ENCODE measurements around the gene RSRC1. TPM values are rescaled to one million over a fixed set of nuclear protein-coding genes. Genes with fewer than 3 reads are reported as not detected.

The RSRC1 gene
- total and polyA plus RNA-seq, 8 donors: 7.7 to 19.9 (median 10.2) TPM

DNA sequence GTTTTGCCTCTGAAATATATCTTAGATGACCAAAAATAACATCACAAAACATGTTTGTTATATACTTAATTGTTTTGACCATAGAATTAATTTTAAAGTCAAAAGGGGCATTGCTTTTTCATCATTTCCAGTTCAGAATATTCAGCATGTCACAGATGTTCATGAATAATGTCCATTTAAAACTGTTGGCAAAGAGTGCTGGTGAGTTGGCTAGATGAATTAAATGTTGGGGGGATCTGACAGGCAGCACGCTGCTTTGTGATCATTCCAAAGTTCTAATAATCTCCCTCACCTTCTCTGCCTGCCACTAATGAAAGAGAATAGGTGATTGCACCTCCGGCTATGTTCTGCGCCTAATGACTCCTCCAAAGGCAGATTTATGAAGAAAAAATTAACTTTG is 321.9 kb downstream of the RSRC1 start:
- 70 to 72% methylated on average over 3 of the region's 3 CpGs for WGBS, 2 donors
- no peak overlapping the region for H3K27ac ChIP-seq
- FAIRE-seq (no peak), DNase-seq (no peak), ATAC-seq (no peak)
- intact Hi-C loops (cut with DNase I): no loop called here
- no peaks in the 10 kb centered on the region for H3K27me3 ChIP-seq
- no peak overlapping the region for H3K4me3 ChIP-seq
- TF ChIP-seq, protein P1, sequence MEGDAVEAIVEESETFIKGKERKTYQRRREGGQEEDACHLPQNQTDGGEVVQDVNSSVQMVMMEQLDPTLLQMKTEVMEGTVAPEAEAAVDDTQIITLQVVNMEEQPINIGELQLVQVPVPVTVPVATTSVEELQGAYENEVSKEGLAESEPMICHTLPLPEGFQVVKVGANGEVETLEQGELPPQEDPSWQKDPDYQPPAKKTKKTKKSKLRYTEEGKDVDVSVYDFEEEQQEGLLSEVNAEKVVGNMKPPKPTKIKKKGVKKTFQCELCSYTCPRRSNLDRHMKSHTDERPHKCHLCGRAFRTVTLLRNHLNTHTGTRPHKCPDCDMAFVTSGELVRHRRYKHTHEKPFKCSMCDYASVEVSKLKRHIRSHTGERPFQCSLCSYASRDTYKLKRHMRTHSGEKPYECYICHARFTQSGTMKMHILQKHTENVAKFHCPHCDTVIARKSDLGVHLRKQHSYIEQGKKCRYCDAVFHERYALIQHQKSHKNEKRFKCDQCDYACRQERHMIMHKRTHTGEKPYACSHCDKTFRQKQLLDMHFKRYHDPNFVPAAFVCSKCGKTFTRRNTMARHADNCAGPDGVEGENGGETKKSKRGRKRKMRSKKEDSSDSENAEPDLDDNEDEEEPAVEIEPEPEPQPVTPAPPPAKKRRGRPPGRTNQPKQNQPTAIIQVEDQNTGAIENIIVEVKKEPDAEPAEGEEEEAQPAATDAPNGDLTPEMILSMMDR (IDR thresholded peaks at IDR 0.05): no peak
- H3K9me3 ChIP-seq: no peaks in the 10 kb centered on the region
- H3K4me1 ChIP-seq: peaks cover 0 to 3% (median 0%) of the 10 kb centered on the region in 3 donors
- no peaks in the 10 kb centered on the region for H3K36me3 ChIP-seq

DNA sequence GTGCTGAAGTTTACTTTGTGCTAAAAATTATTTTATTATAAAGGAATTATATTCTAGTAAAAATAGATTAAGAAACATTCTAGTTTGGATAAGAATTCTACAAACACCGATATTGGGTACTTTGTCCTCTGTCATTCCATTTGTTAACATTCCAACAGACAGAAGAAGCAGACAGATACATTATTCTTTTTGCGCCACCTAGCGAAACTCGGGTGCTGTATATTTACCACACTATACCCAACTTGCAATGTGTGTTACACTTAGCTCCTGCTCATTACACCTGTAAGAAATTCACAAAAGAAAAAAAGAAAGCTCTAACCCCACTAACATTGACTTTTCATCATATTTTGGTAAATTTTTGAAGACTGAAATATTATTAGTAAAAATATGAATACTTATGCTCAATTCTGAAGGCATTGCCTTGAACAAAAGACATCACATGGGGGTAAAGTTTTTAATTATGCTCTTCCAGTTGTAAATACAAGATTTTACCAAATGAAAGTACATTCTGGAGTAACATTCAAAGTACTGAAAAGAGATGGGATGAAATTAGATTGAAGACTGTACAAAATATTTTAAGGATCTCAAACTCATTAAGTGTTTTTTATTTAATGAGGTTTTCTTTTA is 324.6 kb downstream of the RSRC1 start:
- no peaks in the 10 kb centered on the region for H3K36me3 ChIP-seq
- WGBS, 2 donors: 1 to 3% methylated on average over 4 of the region's 4 CpGs
- H3K9me3 ChIP-seq: no peaks in the 10 kb centered on the region
- ATAC-seq (peak; percentile 77 to 95 (median 93)), FAIRE-seq (peak; percentile 91), DNase-seq (peak in 5 of 6 donors; percentile 30 to 64 (median 50))
- peaks cover 0 to 3% (median 0%) of the 10 kb centered on the region in 3 donors for H3K4me1 ChIP-seq
- H3K4me3 ChIP-seq: no peak overlapping the region
- intact Hi-C loops (cut with DNase I): loop anchor here in 1 of 3 donors (5.0 kb wide), 1 partner anchor 817 kb away; no protein-coding TSS in a partner anchor
- no peaks in the 10 kb centered on the region for H3K27me3 ChIP-seq
- TF ChIP-seq, protein P1 (IDR thresholded peaks at IDR 0.05): peak in 3 of 4 donors; percentile 46 to 66 (median 56)
- H3K27ac ChIP-seq: no peak overlapping the region

- H3K9me3 ChIP-seq: no peaks in the 10 kb centered on the region
- H3K4me1 ChIP-seq: no peaks in the 10 kb centered on the region
- FAIRE-seq (no peak), ATAC-seq (no peak), DNase-seq (no peak)
- H3K36me3 ChIP-seq: no peaks in the 10 kb centered on the region
- H3K27ac ChIP-seq: no peak overlapping the region
- intact Hi-C loops (cut with DNase I): no loop called here
- H3K4me3 ChIP-seq: no peak overlapping the region
- no peaks in the 10 kb centered on the region for H3K27me3 ChIP-seq
- 97 to 98% methylated on average over 1 of the region's 1 CpG for WGBS, 2 donors
- TF ChIP-seq, protein P1 (IDR thresholded peaks at IDR 0.05): no peak
Measured at GRCh38 chr3:158443632-158444031, 333.7 kb downstream of the RSRC1 start.

- no peak for FAIRE-seq
- no peaks in the 10 kb centered on the region for H3K36me3 ChIP-seq
- ATAC-seq: no peak
- H3K27me3 ChIP-seq: no peaks in the 10 kb centered on the region
- no peaks in the 10 kb centered on the region for H3K4me1 ChIP-seq
- no peak for DNase-seq
- no peak overlapping the region for H3K27ac ChIP-seq
- H3K4me3 ChIP-seq: no peak overlapping the region
- H3K9me3 ChIP-seq: no peaks in the 10 kb centered on the region
- TF ChIP-seq, protein P1 (IDR thresholded peaks at IDR 0.05): no peak
- intact Hi-C loops (cut with DNase I): no loop called here
Measured at GRCh38 chr3:158447408-158447807, 337.5 kb downstream of the RSRC1 start.

- Histone ChIP-seq H3K36me3 (no peaks in the 10 kb centered on the region), H3K4me1 (no peaks in the 10 kb centered on the region), H3K4me3 (no peak overlapping the region), H3K9me3 (no peaks in the 10 kb centered on the region), H3K27me3 (no peaks in the 10 kb centered on the region), H3K27ac (no peak overlapping the region)
- intact Hi-C loops (cut with DNase I): no loop called here
- FAIRE-seq: no peak
- ATAC-seq: no peak
- TF ChIP-seq, protein P1 (IDR thresholded peaks at IDR 0.05): no peak
- WGBS, 2 donors: 77 to 82% methylated on average over 1 of the region's 1 CpG
- no peak for DNase-seq
Measured at GRCh38 chr3:158451405-158452055, 341.6 kb downstream of the RSRC1 start.
